ENCODE data around the gene RAD51. TPM values are rescaled to one million over a fixed set of nuclear protein-coding genes. Genes with fewer than 3 reads are reported as not detected.
A peak's percentile ranks its signal among the peaks of the same experiment; 100 is the strongest.

Gene RAD51
- total RNA-seq, 6 experiments from 2014 or later = 0.66 to 1.7 (median 1.1) TPM; not detected in 2

DNA sequence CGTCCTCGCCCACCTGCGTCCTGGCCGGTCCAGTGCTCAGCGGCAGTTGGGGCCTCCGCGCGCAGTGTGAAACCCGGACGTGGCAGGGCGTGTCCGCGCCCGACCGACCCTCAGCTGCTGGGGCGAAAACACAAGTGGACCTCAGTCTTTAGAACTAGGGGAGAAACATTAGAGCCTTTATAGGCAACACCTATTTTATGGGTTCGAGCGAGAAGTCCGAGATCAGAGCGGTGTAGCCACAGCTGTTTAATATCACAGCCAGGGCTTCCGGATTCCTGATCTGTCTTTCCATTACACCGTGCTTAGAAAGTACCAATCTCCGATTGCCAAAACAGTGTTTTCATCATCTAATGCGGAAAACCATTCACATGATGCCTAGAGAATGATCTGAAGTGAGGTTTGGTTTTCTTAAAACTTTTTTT is 506 bp downstream of the RAD51 start:
- DNase-seq = no peak
- Histone ChIP-seq H3K36me3 (no peaks in the 10 kb centered on the region), H3K27ac (no peak overlapping the region), H3K4me3 (peak overlapping the region; percentile 67 to 95 (median 86)), H3K9me3 (no peaks in the 10 kb centered on the region), H3K4me1 (peaks cover 0 to 11% (median 3%) of the 10 kb centered on the region in 4 donors), H3K27me3 (no peaks in the 10 kb centered on the region)
- ATAC-seq = peak in 1 of 4 donors; percentile 3
- 0% methylated on average over 3 of the region's 24 CpGs for WGBS (ENCODE audit: insufficient coverage, low coverage, low lambda C conversion rate, missing lambda C conversion rate)
- intact Hi-C loops (cut with DNase I) = no loop called here
- TF ChIP-seq, protein P1, sequence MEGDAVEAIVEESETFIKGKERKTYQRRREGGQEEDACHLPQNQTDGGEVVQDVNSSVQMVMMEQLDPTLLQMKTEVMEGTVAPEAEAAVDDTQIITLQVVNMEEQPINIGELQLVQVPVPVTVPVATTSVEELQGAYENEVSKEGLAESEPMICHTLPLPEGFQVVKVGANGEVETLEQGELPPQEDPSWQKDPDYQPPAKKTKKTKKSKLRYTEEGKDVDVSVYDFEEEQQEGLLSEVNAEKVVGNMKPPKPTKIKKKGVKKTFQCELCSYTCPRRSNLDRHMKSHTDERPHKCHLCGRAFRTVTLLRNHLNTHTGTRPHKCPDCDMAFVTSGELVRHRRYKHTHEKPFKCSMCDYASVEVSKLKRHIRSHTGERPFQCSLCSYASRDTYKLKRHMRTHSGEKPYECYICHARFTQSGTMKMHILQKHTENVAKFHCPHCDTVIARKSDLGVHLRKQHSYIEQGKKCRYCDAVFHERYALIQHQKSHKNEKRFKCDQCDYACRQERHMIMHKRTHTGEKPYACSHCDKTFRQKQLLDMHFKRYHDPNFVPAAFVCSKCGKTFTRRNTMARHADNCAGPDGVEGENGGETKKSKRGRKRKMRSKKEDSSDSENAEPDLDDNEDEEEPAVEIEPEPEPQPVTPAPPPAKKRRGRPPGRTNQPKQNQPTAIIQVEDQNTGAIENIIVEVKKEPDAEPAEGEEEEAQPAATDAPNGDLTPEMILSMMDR (IDR thresholded peaks at IDR 0.05) = no peak
- no peak for TF ChIP-seq POLR2A (IDR thresholded peaks at IDR 0.05)

- no peak for ATAC-seq
- H3K27me3 ChIP-seq = no peaks in the 10 kb centered on the region
- DNase-seq = no peak
- no peaks in the 10 kb centered on the region for H3K9me3 ChIP-seq
- no peak overlapping the region for H3K27ac ChIP-seq
- no peak for TF ChIP-seq POLR2A (IDR thresholded peaks at IDR 0.05)
- TF ChIP-seq, protein P1 (IDR thresholded peaks at IDR 0.05) = no peak
- no peaks in the 10 kb centered on the region for H3K36me3 ChIP-seq
- H3K4me3 ChIP-seq = no peak overlapping the region
- intact Hi-C loops (cut with DNase I) = no loop called here
- H3K4me1 ChIP-seq = peaks cover 0 to 11% (median 3%) of the 10 kb centered on the region in 4 donors
- WGBS (ENCODE audit: insufficient coverage, low coverage, low lambda C conversion rate, missing lambda C conversion rate) = 77% methylated on average over 11 of the region's 11 CpGs
Observed at GRCh38 chr15:40696228-40696627, 1.3 kb downstream of the RAD51 start.

DNA sequence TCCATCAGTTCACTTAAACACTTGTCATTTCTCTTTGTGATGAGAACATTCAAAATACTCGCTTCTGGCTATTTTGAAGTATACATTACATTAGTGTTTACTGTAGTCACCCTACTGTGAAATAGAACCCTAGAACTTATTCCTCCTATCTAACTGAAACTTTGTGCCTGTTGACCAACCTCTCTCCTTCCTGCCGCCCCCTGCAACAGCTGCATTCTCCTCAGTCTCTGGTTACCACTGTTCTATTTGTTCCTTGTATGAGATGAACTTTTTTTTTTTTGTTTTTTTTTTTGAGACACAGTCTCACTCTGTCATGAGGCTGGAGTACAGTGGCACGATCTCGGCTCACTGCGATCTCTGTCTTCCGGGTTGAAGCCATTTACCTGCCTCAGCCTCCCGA is 2.9 kb downstream of the RAD51 start:
- H3K27ac ChIP-seq = no peak overlapping the region
- intact Hi-C loops (cut with DNase I) = no loop called here
- no peaks in the 10 kb centered on the region for H3K27me3 ChIP-seq
- H3K4me1 ChIP-seq = peaks cover 0 to 11% (median 3%) of the 10 kb centered on the region in 4 donors
- no peak for TF ChIP-seq POLR2A (IDR thresholded peaks at IDR 0.05)
- TF ChIP-seq, protein P1 (IDR thresholded peaks at IDR 0.05) = no peak
- H3K36me3 ChIP-seq = no peaks in the 10 kb centered on the region
- no peaks in the 10 kb centered on the region for H3K9me3 ChIP-seq
- no peak for DNase-seq
- no peak for ATAC-seq
- WGBS (ENCODE audit: insufficient coverage, low coverage, low lambda C conversion rate, missing lambda C conversion rate) = 92% methylated on average over 2 of the region's 7 CpGs
- no peak overlapping the region for H3K4me3 ChIP-seq

DNA sequence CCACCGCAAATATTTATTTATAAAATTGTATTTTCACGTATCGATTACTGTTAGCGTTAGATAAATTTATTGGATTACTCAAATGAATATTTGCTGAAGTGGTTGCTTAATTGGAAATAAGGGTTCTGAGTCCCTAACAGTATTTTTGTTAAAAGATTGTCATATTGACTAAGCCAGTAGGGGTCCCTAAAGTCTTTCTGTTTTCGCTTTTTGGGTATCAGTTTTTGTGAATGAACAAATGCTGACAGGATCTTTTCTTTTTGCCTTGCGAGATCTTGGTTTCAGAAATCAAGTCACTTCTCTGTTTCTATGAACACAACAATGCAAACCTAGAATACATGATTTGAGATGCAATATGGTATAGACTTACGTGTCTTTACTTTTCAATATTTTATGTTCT is 7.1 kb downstream of the RAD51 start:
- Histone ChIP-seq H3K4me3 (no peak overlapping the region), H3K9me3 (no peaks in the 10 kb centered on the region), H3K36me3 (no peaks in the 10 kb centered on the region), H3K27ac (no peak overlapping the region), H3K27me3 (no peaks in the 10 kb centered on the region), H3K4me1 (no peaks in the 10 kb centered on the region)
- TF ChIP-seq, protein P1 (IDR thresholded peaks at IDR 0.05) = peak; percentile 19 to 30 (median 24)
- TF ChIP-seq POLR2A (IDR thresholded peaks at IDR 0.05) = no peak
- WGBS (ENCODE audit: insufficient coverage, low coverage, low lambda C conversion rate, missing lambda C conversion rate) = 73% methylated on average over 7 of the region's 7 CpGs
- ATAC-seq = peak in 2 of 4 donors; percentile 48 to 52
- intact Hi-C loops (cut with DNase I) = no loop called here
- DNase-seq = no peak

DNA sequence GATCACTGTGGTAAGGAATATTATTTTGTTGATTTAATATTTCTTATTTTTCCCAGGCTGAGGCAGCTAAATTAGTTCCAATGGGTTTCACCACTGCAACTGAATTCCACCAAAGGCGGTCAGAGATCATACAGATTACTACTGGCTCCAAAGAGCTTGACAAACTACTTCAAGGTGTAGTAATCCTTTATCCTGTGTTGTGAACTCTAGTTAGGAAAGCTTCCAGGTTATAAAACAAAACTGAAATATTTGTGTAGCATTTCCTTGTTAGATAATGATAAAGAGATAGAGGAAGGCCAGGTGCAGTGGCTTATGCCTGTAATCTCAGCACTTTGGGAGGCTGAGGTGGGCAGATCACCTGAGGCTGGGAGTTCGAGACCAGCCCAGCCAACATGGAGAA is 11.1 kb downstream of the RAD51 start:
- WGBS (ENCODE audit: insufficient coverage, low coverage, low lambda C conversion rate, missing lambda C conversion rate) = 88% methylated on average over 2 of the region's 2 CpGs
- intact Hi-C loops (cut with DNase I) = no loop called here
- Histone ChIP-seq H3K9me3 (no peaks in the 10 kb centered on the region), H3K4me1 (no peaks in the 10 kb centered on the region), H3K36me3 (no peaks in the 10 kb centered on the region), H3K27me3 (no peaks in the 10 kb centered on the region), H3K4me3 (no peak overlapping the region), H3K27ac (no peak overlapping the region)
- TF ChIP-seq POLR2A (IDR thresholded peaks at IDR 0.05) = no peak
- TF ChIP-seq, protein P1 (IDR thresholded peaks at IDR 0.05) = no peak
- no peak for ATAC-seq
- DNase-seq = no peak
